HG03280 (cell line): ENCODE results near the gene PRKACA.

Experiments
- ATAC-seq: cut with Tn5 transposase; IDR thresholded peaks from one replicate; pipeline ENCODE4 v1.9.1; 2021; ENCODE audit warnings: mild to moderate bottlenecking, moderate library complexity; ENCODE audit not compliant: unreplicated experiment

PRKACA gene

DNA sequence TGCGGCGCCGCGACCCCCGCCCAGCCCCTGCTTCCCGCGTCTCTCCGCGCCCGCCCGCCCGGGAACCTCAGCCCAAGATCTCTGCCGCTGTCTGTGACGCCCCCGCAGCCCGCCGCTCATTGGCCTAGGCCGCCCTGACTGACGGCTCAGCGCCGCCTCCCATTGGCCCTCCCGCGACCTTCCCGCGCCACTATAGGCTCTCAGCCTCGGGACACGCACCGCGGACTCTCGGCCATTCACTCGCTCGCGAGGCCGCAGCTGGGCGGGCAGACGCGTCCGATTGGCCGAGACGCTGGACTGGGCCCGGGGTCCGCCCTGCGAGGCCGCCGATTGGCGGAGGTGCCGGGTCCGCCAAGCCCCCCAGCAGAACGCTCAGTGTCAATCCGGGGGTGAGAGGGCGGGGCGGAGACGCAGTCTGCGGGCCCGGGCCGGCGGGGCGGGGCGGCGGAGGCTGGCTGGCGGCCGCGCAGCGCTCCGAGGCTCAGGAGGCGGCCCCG is at the start of gene PRKACA:
Gene PRKACA, minus strand, starts transcription at position 95 of the 497 bp plus-strand sequence. CDS start 215 bp downstream, outside the sequence.
- peak; percentile 88 for ATAC-seq

- no peak for ATAC-seq
Measured at GRCh38 chr19:14166999-14167575, 49.5 kb upstream of the PRKACA start.

DNA sequence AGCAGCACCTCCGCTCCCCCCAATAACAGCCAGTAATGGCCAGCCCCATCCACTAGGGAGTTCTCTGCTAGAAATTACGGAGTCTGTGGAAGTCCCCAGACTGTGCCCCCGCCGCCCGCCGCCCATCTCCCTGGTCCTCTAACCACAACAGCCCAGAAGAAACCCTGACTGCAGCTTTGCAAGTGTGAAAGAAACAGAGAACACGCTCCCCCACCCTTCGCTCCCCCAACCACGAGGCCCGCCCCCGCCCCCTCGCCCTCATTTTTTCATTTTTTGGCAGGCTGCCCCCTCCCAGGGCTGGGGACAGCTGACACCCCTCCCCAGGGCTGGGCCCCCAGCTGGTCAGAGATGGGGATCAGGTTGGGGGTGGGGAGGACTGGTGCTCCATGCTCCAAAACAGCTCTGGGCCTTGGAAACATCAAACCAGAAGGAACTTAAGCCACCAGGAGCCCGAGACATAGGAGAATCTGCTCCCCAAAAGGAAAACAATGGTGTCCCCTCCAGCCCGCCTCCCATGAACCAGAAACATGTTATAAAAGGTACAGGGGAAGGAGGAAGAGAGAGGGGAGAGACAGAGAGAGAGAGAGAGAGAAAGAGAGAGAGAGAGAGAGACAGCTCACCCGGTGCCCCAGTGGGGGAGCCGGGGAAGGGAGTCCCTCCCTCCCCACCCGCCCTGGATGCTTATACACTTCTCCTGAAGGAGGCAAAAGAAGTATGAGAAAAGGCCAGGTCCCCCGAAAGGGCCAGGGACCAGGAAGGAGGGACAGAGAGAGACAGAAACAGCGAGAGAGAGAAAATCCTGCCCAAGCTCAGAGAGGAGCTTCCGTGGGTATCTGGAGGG is 48.6 kb upstream of the PRKACA start:
- no peak for ATAC-seq

DNA sequence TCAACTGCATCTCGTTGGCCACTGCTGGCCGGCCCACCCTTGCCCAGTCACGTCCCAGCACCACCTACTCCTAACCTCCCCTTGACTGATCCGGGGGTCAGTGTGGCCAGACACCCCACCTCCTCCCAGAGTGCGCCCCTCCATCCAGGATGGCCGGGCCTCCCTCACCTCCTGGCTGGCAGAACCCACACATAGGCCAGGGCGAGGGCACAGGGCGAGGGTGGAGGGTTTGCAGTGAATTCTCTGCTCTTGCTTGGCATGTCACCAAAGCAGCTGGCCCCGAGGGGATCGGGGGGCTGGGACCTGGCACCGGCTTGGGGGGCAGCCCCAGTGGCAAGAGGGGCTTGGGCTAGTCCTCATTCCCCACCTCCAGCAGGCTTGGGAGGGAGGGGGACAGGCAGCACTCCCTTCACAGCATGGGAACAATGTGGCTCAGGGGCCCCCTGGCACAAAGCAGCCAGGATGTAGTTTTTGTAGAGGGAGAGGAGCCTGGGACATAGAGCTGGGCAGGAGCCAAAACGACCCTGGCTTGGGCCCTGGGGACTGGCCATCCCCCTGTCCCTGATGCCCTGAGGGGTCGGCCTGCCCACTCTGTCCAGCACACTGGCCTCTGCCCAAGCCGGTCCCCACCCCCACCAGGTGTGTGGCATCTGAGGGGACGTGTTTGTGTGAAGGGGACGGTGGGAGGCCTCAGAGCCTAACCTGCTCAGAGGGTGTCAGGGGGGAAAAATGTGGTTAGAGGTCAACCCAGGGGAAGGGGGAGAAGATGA is 47.3 kb upstream of the PRKACA start:
- no peak for ATAC-seq

DNA sequence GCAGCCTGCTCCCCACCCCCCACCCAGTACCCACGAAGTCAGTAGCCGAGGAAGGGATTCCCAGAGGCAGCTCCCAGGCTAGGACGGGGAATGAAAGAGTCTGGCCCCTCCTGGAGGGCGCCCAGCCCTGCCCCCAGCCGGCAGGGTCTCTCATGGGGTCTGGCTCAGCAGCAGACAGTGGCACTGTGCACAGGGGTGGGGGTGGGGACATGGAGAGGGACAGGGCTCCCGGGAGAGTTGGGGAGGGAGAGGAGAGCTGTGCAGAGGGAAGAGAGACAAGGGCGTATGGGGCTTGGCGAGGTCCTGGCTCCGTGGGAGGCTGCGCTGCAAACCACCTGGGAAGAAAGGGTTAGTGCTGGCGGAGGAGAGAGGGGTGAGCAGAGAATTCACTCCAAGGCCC is 46.5 kb upstream of the PRKACA start:
- ATAC-seq: no peak

DNA sequence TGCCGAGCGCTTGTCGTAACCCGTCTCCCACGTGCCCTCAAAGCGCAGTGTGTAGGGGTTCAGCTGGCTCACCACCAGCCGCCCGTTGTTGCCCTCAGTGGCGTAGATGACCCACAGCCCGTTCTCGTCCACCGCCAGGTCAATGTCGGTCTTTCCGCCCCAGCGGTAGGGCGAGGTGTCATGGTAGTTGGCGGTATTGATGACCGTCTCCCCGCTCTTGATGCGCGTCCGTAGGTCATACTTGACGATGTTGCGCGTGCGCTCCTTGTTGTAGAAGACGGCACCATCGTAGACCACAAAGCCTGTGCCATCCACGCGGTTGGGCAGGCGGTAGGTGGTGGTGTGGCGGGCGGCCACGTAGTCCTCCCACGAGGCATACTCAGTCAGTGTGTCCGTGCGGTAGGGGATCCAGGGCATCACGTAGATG is 45.3 kb upstream of the PRKACA start:
- ATAC-seq: no peak

DNA sequence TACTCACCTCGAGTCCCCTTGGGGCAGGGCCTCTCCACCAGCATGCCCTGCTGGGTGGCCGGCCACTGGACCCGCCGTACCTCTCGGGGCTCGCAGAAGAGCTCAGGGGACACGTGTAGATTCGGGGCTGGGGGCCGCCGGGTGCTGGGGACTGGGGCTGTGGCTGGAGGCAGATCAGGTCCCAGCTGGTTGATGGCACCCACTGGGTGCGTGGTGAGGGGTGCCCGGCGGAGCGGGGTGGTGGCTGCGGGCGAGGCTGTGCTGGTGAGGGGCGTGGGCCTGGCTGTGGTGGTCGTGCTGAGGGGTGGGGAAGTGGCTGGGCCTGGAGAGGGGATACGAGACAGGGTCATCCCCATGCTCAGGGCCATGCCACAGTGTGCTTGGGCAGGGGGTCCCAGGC is 43.7 kb upstream of the PRKACA start:
- no peak for ATAC-seq

GRCh38 chr19:14160017-14160703 is 42.6 kb upstream of the PRKACA start:
- ATAC-seq: no peak

GRCh38 chr19:14159059-14159458 is 41.5 kb upstream of the PRKACA start:
- ATAC-seq: no peak

GRCh38 chr19:14158276-14159023 is 40.9 kb upstream of the PRKACA start:
- no peak for ATAC-seq

DNA sequence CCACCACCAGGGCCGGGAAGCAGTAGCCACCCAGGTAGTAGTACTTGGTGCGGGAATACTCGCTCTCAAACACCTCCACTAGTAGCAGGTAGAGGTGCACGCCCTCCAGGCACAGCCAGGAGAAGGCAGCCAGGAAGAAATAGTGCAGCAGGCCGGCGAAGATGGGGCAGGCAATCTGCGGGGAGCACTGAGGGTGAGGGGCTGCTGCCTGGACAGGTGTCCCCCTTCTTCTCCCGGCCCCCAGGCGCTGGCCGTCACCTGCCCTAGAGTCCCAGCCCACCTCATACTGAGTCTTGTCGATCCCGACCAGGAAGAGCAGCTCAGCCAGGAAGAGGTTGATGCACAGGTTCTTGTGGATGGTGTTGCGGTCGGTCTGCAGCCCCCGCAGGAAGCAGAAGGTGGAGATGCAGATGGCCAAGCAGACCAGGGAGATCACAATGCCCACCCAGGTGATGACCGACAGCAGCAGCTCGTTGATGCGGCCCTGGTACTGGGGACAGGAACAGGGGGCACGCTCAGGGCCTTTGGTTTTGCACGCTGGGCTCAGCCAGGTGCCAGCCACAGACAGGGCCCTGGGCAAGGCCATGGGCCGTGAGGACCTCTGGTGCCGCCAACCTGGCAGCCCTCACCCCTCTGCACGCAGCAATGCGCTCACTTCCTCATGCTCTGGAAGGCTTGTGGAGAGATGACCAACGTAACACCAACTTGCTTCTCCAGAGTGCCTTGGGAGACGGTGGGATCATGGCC is 39.6 kb upstream of the PRKACA start:
- ATAC-seq: no peak

DNA sequence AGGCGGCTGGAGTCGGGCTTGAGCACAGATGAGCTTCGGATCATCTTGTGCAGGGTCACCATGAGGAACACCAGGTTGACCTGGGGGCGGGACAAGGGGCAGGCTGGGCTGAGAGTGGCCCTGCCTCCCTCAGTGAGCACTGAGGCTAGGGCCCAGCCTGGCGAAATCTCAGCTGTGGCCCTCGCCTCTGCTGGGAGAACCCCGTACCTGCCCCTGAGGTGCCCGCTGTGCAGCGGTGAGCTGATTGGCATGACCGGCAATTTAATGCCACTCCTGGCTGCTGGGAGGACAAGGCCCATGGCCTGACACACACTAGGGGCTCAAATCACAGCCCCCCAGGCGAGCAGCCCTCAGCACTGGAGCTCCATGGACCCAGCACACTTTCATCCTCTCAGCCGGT is 38.6 kb upstream of the PRKACA start:
- ATAC-seq: no peak

DNA sequence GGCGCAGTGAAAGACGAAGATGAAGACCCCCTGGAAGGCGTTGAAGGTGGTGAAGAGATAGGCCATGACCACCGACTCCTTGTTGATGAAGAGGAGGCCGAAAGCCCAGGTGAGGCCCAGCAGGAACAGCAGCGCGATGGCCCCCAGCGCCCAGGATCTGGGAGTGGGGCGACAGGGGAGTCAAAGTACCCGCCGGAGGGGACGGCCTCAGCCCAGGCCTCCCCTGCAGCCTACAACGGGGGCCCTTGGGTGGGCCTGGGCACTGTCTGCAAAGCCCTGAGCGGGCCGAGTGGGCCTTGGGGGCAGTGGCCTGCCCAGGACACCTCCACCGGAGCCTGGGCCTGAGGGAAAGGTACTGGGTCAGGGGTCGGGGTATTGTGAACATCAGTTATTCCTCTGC is 37.8 kb upstream of the PRKACA start:
- ATAC-seq: no peak

- no peak for ATAC-seq
Measured at GRCh38 chr19:14152713-14153112, 35.2 kb upstream of the PRKACA start.

DNA sequence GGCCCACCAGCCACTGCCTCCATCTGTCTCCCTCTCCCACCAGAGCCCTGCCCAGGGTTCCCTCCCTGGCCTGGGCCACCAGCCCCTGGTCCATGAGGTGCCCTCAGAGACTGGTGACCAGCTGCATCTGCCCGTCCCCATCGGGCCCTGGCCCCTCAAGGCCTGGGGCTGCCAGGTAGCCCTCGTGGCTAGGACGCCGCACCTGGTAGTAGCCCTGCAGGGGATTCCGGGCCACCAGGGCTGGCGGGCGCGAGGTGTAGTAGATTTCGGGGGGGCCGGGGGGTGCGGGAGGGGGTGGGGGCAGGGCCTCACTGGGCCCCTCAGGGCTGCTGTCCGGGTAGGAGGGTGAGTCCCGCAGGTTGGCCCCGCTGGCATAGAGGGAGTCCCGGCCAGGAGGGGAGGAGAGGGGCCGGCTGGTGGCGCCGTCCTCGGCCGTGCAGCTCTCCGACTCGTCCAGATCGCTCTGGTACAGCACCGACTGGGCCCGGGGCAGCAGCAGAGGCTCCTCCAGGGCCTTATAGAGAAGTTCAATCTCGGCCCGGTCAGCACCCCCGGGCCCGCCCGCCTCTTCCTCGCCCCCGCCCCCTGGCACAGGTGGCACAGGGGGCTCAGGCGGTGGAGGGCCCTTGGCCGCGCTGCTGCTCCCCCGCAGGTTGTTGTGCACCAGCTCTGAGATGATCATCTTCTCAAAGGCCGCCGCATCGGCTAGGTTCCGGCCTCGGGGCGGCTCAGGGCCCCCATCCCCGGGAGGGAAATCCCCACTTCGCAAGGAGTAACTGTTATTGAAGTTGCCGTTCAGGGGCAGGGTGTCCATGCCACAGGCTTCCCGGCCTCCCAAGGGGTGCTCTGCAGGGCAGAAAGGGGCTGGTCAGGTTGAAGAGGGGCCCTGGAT is 33.5 kb upstream of the PRKACA start:
- no peak for ATAC-seq

GRCh38 chr19:14150041-14150769 is 32.6 kb upstream of the PRKACA start:
- no peak for ATAC-seq

DNA sequence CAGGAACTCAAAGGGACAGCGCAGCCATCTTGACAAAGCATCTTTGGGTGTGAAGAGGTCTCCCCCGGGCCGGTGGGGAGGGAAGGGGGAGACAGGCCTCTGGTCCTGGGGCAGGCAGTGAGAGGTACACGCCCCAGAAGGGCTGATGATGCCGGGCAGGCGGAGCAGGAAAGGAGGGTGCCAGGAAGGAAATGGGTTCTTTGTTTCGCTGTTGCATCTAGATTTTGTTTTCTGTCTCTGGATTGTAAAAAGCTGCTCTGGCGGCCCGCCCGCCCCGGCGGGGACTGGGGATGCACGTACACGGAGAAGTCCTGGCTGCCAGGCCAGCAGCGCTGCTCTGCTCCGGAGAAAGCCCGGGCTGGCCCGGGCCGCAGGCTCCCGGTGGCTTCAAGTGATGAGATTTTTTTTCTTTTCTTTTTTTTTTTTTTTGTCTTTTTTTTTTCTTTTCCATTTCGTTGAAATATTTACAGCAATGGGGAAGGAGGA is 32.0 kb upstream of the PRKACA start:
- ATAC-seq: no peak
